ENCODE results near the gene TFEB. TPM values are rescaled to one million over a fixed set of nuclear protein-coding genes. Genes with fewer than 3 reads are reported as not detected.

The TFEB gene
- polyA plus RNA-seq, 1 donor (not counting 4 experiments of a cell fraction or from before 2014, with no cell fraction given) = 4.3 TPM

GRCh38 chr6:41756354-41756753 is 20.9 kb upstream of the TFEB start:
- dilution Hi-C loops (cut with MboI; ENCODE audit: extremely low pct_ligation_motif_present, low sequenced_read_pairs) = no loop called here
- FAIRE-seq = no peak
- Histone ChIP-seq H3K27ac (ENCODE audit: control insufficient read depth, insufficient read depth, low read length) (no peak overlapping the region), H3K4me2 (ENCODE audit: control insufficient read depth, extremely low read depth, insufficient read depth, low read depth, low read length) (no peak overlapping the region), H2AFZ (ENCODE audit: control insufficient read depth, low read length) (no peak overlapping the region), H3K36me3 (ENCODE audit: control insufficient read depth in 2 of 2, extremely low read depth in 1 of 2, insufficient read depth in 2 of 2, low read length in 2 of 2) (no peaks in the 10 kb centered on the region), H3K79me2 (ENCODE audit: control insufficient read depth, insufficient read depth, low read length) (no peaks in the 10 kb centered on the region), H3K9me1 (ENCODE audit: control insufficient read depth, extremely low read depth, insufficient read depth, low read length) (no peaks in the 10 kb centered on the region), H3K9ac (ENCODE audit: control insufficient read depth, extremely low read depth, insufficient read depth, low read length) (no peak overlapping the region), H3K9me3 (ENCODE audit: control insufficient read depth, low read depth, low read length) (no peaks in the 10 kb centered on the region), H3K4me1 (ENCODE audit: control insufficient read depth, extremely low read depth, insufficient read depth, low read length) (no peaks in the 10 kb centered on the region), H3K4me3 (ENCODE audit: control insufficient read depth in 2 of 3, extremely low read depth in 1 of 3, insufficient read depth in 2 of 3, low read depth in 1 of 3, low read length in 3 of 3) (no peak overlapping the region), H4K20me1 (ENCODE audit: control insufficient read depth, extremely low read depth, insufficient read depth, low read length) (no peaks in the 10 kb centered on the region), H3K27me3 (ENCODE audit: control insufficient read depth, extremely low read depth, insufficient read depth, low read length) (peaks cover 6% of the 10 kb centered on the region)
- TF ChIP-seq CTCF (optimal IDR thresholded peaks at IDR 0.05 in 1 of 3, IDR thresholded peaks at IDR 0.05 in 1 of 3, conservative IDR thresholded peaks at IDR 0.05 in 1 of 3; ENCODE audit: extremely low read depth in 1 of 3, insufficient read depth in 2 of 3, low read length in 3 of 3) (no peak), EZH2 (IDR thresholded peaks at IDR 0.05; ENCODE audit: low read length) (no peak)
- no peak for DNase-seq (ENCODE audit: low read depth, low spot score)

GRCh38 chr6:41755895-41756294 is 20.5 kb upstream of the TFEB start:
- Histone ChIP-seq H3K4me2 (ENCODE audit: control insufficient read depth, extremely low read depth, insufficient read depth, low read depth, low read length) (no peak overlapping the region), H3K9me1 (ENCODE audit: control insufficient read depth, extremely low read depth, insufficient read depth, low read length) (no peaks in the 10 kb centered on the region), H3K9me3 (ENCODE audit: control insufficient read depth, low read depth, low read length) (no peaks in the 10 kb centered on the region), H3K36me3 (ENCODE audit: control insufficient read depth in 2 of 2, extremely low read depth in 1 of 2, insufficient read depth in 2 of 2, low read length in 2 of 2) (no peaks in the 10 kb centered on the region), H3K4me1 (ENCODE audit: control insufficient read depth, extremely low read depth, insufficient read depth, low read length) (no peaks in the 10 kb centered on the region), H3K27me3 (ENCODE audit: control insufficient read depth, extremely low read depth, insufficient read depth, low read length) (peaks cover 6% of the 10 kb centered on the region), H3K79me2 (ENCODE audit: control insufficient read depth, insufficient read depth, low read length) (no peaks in the 10 kb centered on the region), H3K27ac (ENCODE audit: control insufficient read depth, insufficient read depth, low read length) (no peak overlapping the region), H4K20me1 (ENCODE audit: control insufficient read depth, extremely low read depth, insufficient read depth, low read length) (no peaks in the 10 kb centered on the region), H2AFZ (ENCODE audit: control insufficient read depth, low read length) (no peak overlapping the region), H3K9ac (ENCODE audit: control insufficient read depth, extremely low read depth, insufficient read depth, low read length) (no peak overlapping the region), H3K4me3 (ENCODE audit: control insufficient read depth in 2 of 3, extremely low read depth in 1 of 3, insufficient read depth in 2 of 3, low read depth in 1 of 3, low read length in 3 of 3) (no peak overlapping the region)
- FAIRE-seq (no peak), DNase-seq (ENCODE audit: low read depth, low spot score) (no peak)
- TF ChIP-seq EZH2 (IDR thresholded peaks at IDR 0.05; ENCODE audit: low read length) = no peak
- no peak for TF ChIP-seq CTCF (optimal IDR thresholded peaks at IDR 0.05 in 1 of 3, IDR thresholded peaks at IDR 0.05 in 1 of 3, conservative IDR thresholded peaks at IDR 0.05 in 1 of 3; ENCODE audit: extremely low read depth in 1 of 3, insufficient read depth in 2 of 3, low read length in 3 of 3)
- dilution Hi-C loops (cut with MboI; ENCODE audit: extremely low pct_ligation_motif_present, low sequenced_read_pairs) = no loop called here
